ENCODE results near the gene NEDD4L. TPM values are rescaled to one million over a fixed set of nuclear protein-coding genes. Genes with fewer than 3 reads are reported as not detected.

NEDD4L gene
- total RNA-seq, 1 experiment from 2014 or later: 31.7 TPM

- DNase-seq (ENCODE audit: low read depth in 1 of 2, low spot score in 2 of 2): no peak
- Histone ChIP-seq H3K9me3 (replicated peaks) (no peaks in the 10 kb centered on the region), H3K27ac (no peak overlapping the region), H3K27me3 (replicated peaks) (no peaks in the 10 kb centered on the region), H3K36me3 (peaks cover 41% of the 10 kb centered on the region), H3K4me3 (no peak overlapping the region), H3K4me1 (replicated peaks) (peaks cover 9% of the 10 kb centered on the region)
Measured at GRCh38 chr18:58398648-58399398, 354.8 kb downstream of the NEDD4L start.

GRCh38 chr18:58400331-58400870 is 356.4 kb downstream of the NEDD4L start:
- DNase-seq (ENCODE audit: low read depth in 1 of 2, low spot score in 2 of 2): no peak

GRCh38 chr18:58401191-58401590 is 357.2 kb downstream of the NEDD4L start:
- no peaks in the 10 kb centered on the region for H3K9me3 ChIP-seq (replicated peaks)
- DNase-seq (ENCODE audit: low read depth in 1 of 2, low spot score in 2 of 2): no peak
- H3K27ac ChIP-seq: no peak overlapping the region
- H3K27me3 ChIP-seq (replicated peaks): no peaks in the 10 kb centered on the region
- peaks cover 24% of the 10 kb centered on the region for H3K36me3 ChIP-seq
- H3K4me1 ChIP-seq (replicated peaks): peaks cover 9% of the 10 kb centered on the region
- H3K4me3 ChIP-seq: no peak overlapping the region

More at GRCh38 chr18:58400331-58400870, 356.4 kb downstream of the NEDD4L start:
- H3K27ac ChIP-seq: no peak overlapping the region
- peaks cover 26% of the 10 kb centered on the region for H3K36me3 ChIP-seq
- H3K9me3 ChIP-seq (replicated peaks): no peaks in the 10 kb centered on the region
- H3K27me3 ChIP-seq (replicated peaks): no peaks in the 10 kb centered on the region
- peaks cover 9% of the 10 kb centered on the region for H3K4me1 ChIP-seq (replicated peaks)
- H3K4me3 ChIP-seq: no peak overlapping the region

- no peaks in the 10 kb centered on the region for H3K27me3 ChIP-seq (replicated peaks)
- peaks cover 17% of the 10 kb centered on the region; the same call in 1 of the 2 replicates for H3K36me3 ChIP-seq
- no peaks in the 10 kb centered on the region for H3K9me3 ChIP-seq (replicated peaks)
- DNase-seq (ENCODE audit: low read depth in 1 of 2, low spot score in 2 of 2): peak; percentile 73 to 74
- peaks cover 9% of the 10 kb centered on the region for H3K4me1 ChIP-seq (replicated peaks)
- H3K27ac ChIP-seq: no peak overlapping the region
- H3K4me3 ChIP-seq: no peak overlapping the region
Measured at GRCh38 chr18:58402247-58402646, 358.2 kb downstream of the NEDD4L start.

GRCh38 chr18:58402951-58403702 is 359.1 kb downstream of the NEDD4L start:
- peaks cover 9% of the 10 kb centered on the region for H3K4me1 ChIP-seq (replicated peaks)
- no peak overlapping the region for H3K4me3 ChIP-seq
- no peaks in the 10 kb centered on the region for H3K9me3 ChIP-seq (replicated peaks)
- H3K27ac ChIP-seq: no peak overlapping the region
- no peak for DNase-seq (ENCODE audit: low read depth in 1 of 2, low spot score in 2 of 2)
- peaks cover 14% of the 10 kb centered on the region; the same call in 1 of the 2 replicates for H3K36me3 ChIP-seq
- no peaks in the 10 kb centered on the region for H3K27me3 ChIP-seq (replicated peaks)

- Histone ChIP-seq H3K36me3 (peaks cover 9% of the 10 kb centered on the region; the same call in 1 of the 2 replicates), H3K27ac (no peak overlapping the region), H3K4me1 (replicated peaks) (peaks cover 9% of the 10 kb centered on the region), H3K9me3 (replicated peaks) (no peaks in the 10 kb centered on the region), H3K27me3 (replicated peaks) (no peaks in the 10 kb centered on the region), H3K4me3 (no peak overlapping the region)
- no peak for DNase-seq (ENCODE audit: low read depth in 1 of 2, low spot score in 2 of 2)
Measured at GRCh38 chr18:58403799-58404455, 359.9 kb downstream of the NEDD4L start.

GRCh38 chr18:58405107-58405898 is 361.3 kb downstream of the NEDD4L start:
- no peak for DNase-seq (ENCODE audit: low read depth in 1 of 2, low spot score in 2 of 2)
- peaks cover 9% of the 10 kb centered on the region for H3K4me1 ChIP-seq (replicated peaks)
- H3K36me3 ChIP-seq: no peaks in the 10 kb centered on the region

GRCh38 chr18:58407263-58407648 is 363.2 kb downstream of the NEDD4L start:
- Histone ChIP-seq H3K9me3 (replicated peaks) (no peaks in the 10 kb centered on the region), H3K27ac (no peak overlapping the region), H3K4me1 (replicated peaks) (peaks cover 5% of the 10 kb centered on the region), H3K27me3 (replicated peaks) (no peaks in the 10 kb centered on the region), H3K4me3 (no peak overlapping the region), H3K36me3 (no peaks in the 10 kb centered on the region)
- no peak for DNase-seq (ENCODE audit: low read depth in 1 of 2, low spot score in 2 of 2)

More at GRCh38 chr18:58405107-58405898, 361.3 kb downstream of the NEDD4L start:
- Histone ChIP-seq H3K27ac (no peak overlapping the region), H3K27me3 (replicated peaks) (no peaks in the 10 kb centered on the region), H3K9me3 (replicated peaks) (no peaks in the 10 kb centered on the region), H3K4me3 (no peak overlapping the region)

GRCh38 chr18:58407649-58408407 is 363.8 kb downstream of the NEDD4L start:
- no peak for DNase-seq (ENCODE audit: low read depth in 1 of 2, low spot score in 2 of 2)
- Histone ChIP-seq H3K36me3 (no peaks in the 10 kb centered on the region), H3K27me3 (replicated peaks) (no peaks in the 10 kb centered on the region), H3K27ac (no peak overlapping the region), H3K4me3 (no peak overlapping the region), H3K9me3 (replicated peaks) (no peaks in the 10 kb centered on the region), H3K4me1 (replicated peaks) (peaks cover under 1% of the 10 kb centered on the region)

- DNase-seq (ENCODE audit: low read depth in 1 of 2, low spot score in 2 of 2): no peak
- H3K36me3 ChIP-seq: no peaks in the 10 kb centered on the region
- H3K9me3 ChIP-seq (replicated peaks): no peaks in the 10 kb centered on the region
- no peak overlapping the region for H3K4me3 ChIP-seq
- no peaks in the 10 kb centered on the region for H3K4me1 ChIP-seq (replicated peaks)
- H3K27ac ChIP-seq: no peak overlapping the region
- no peaks in the 10 kb centered on the region for H3K27me3 ChIP-seq (replicated peaks)
Measured at GRCh38 chr18:58408665-58409064, 364.6 kb downstream of the NEDD4L start.

- no peaks in the 10 kb centered on the region for H3K27me3 ChIP-seq (replicated peaks)
- DNase-seq (ENCODE audit: low read depth in 1 of 2, low spot score in 2 of 2): no peak
- H3K4me3 ChIP-seq: no peak overlapping the region
- H3K9me3 ChIP-seq (replicated peaks): no peaks in the 10 kb centered on the region
- H3K27ac ChIP-seq: no peak overlapping the region
- H3K4me1 ChIP-seq (replicated peaks): no peaks in the 10 kb centered on the region
- no peaks in the 10 kb centered on the region for H3K36me3 ChIP-seq
Measured at GRCh38 chr18:58409802-58410445, 365.9 kb downstream of the NEDD4L start.

GRCh38 chr18:58411323-58411722 is 367.3 kb downstream of the NEDD4L start:
- Histone ChIP-seq H3K27me3 (replicated peaks) (no peaks in the 10 kb centered on the region), H3K27ac (no peak overlapping the region), H3K4me3 (no peak overlapping the region), H3K4me1 (replicated peaks) (peaks cover 6% of the 10 kb centered on the region), H3K9me3 (replicated peaks) (no peaks in the 10 kb centered on the region), H3K36me3 (no peaks in the 10 kb centered on the region)
- DNase-seq (ENCODE audit: low read depth in 1 of 2, low spot score in 2 of 2): no peak

All from SJSA1 (cell line).